ENCODE data around the gene ZEB1. TPM values are rescaled to one million over a fixed set of nuclear protein-coding genes. Genes with fewer than 3 reads are reported as not detected.
"Not testable (repeated sequence)": the region's sequence is repeated elsewhere in the genome, so short reads cannot be mapped to it uniquely, and the experiment has no call there.

ZEB1 gene
- total RNA-seq, 2 donors from 2014 or later = 15.0 to 28.2 TPM

- Histone ChIP-seq H3K27ac (no peak overlapping the region), H3K4me3 (no peak overlapping the region), H3K4me1 (replicated peaks) (no peaks in the 10 kb centered on the region), H3K36me3 (no peaks in the 10 kb centered on the region), H3K9me3 (no peaks in the 10 kb centered on the region), H3K27me3 (replicated peaks; ENCODE audit: insufficient read depth) (no peaks in the 10 kb centered on the region)
- no peak for TF ChIP-seq POLR2AphosphoS5 (IDR thresholded peaks at IDR 0.05)
- TF ChIP-seq POLR2A (IDR thresholded peaks at IDR 0.05) = no peak
- 61% methylated on average over 1 of the region's 1 CpG for WGBS
- intact Hi-C loops (cut with DNase I) = no loop called here
- DNase-seq (ENCODE audit: low spot score) = no peak
Measured at GRCh38 chr10:31424473-31424872, 105.5 kb downstream of the ZEB1 start.

GRCh38 chr10:31426401-31426800, 107.4 kb downstream of the ZEB1 start:
- no peak for DNase-seq (ENCODE audit: low spot score)
- H3K36me3 ChIP-seq = no peaks in the 10 kb centered on the region
- intact Hi-C loops (cut with DNase I) = no loop called here
- H3K4me1 ChIP-seq (replicated peaks) = no peaks in the 10 kb centered on the region
- H3K27me3 ChIP-seq (replicated peaks; ENCODE audit: insufficient read depth) = no peaks in the 10 kb centered on the region
- 62% methylated on average over 3 of the region's 3 CpGs for WGBS
- H3K4me3 ChIP-seq = no peak overlapping the region
- TF ChIP-seq POLR2AphosphoS5 (IDR thresholded peaks at IDR 0.05) (peak; percentile 7), POLR2A (IDR thresholded peaks at IDR 0.05) (no peak), CTCF (IDR thresholded peaks at IDR 0.05) (no peak)
- no peak overlapping the region for H3K27ac ChIP-seq
- no peaks in the 10 kb centered on the region for H3K9me3 ChIP-seq

GRCh38 chr10:31427334-31427733, 108.3 kb downstream of the ZEB1 start:
- H3K27me3 ChIP-seq (replicated peaks; ENCODE audit: insufficient read depth); DNase-seq (ENCODE audit: low spot score); intact Hi-C loops (cut with DNase I); H3K4me1 ChIP-seq (replicated peaks); H3K4me3 ChIP-seq; H3K27ac ChIP-seq; H3K36me3 ChIP-seq; H3K9me3 ChIP-seq: not testable (repeated sequence)
- 97% methylated on average over 10 of the region's 10 CpGs for WGBS

- H3K36me3 ChIP-seq; intact Hi-C loops (cut with DNase I): not testable (repeated sequence)
Measured at GRCh38 chr10:31428499-31428898, 109.5 kb downstream of the ZEB1 start.

GRCh38 chr10:31431021-31431420, 112.0 kb downstream of the ZEB1 start:
- Histone ChIP-seq H3K27me3 (replicated peaks; ENCODE audit: insufficient read depth) (no peaks in the 10 kb centered on the region), H3K27ac (no peak overlapping the region), H3K4me3 (no peak overlapping the region), H3K36me3 (no peaks in the 10 kb centered on the region), H3K4me1 (replicated peaks) (no peaks in the 10 kb centered on the region), H3K9me3 (no peaks in the 10 kb centered on the region)
- no peak for DNase-seq (ENCODE audit: low spot score)
- intact Hi-C loops (cut with DNase I) = no loop called here
- TF ChIP-seq CTCF (IDR thresholded peaks at IDR 0.05) (no peak), POLR2A (IDR thresholded peaks at IDR 0.05) (no peak), POLR2AphosphoS5 (IDR thresholded peaks at IDR 0.05) (no peak)

More at GRCh38 chr10:31428499-31428898, 109.5 kb downstream of the ZEB1 start:
- not testable (repeated sequence) for H3K4me3 ChIP-seq; DNase-seq (ENCODE audit: low spot score); H3K27me3 ChIP-seq (replicated peaks; ENCODE audit: insufficient read depth); H3K9me3 ChIP-seq; H3K27ac ChIP-seq; H3K4me1 ChIP-seq (replicated peaks)

GRCh38 chr10:31437959-31438358, 118.9 kb downstream of the ZEB1 start:
- Histone ChIP-seq H3K4me1 (replicated peaks) (no peaks in the 10 kb centered on the region), H3K36me3 (no peaks in the 10 kb centered on the region), H3K4me3 (no peak overlapping the region), H3K9me3 (no peaks in the 10 kb centered on the region), H3K27me3 (replicated peaks; ENCODE audit: insufficient read depth) (no peaks in the 10 kb centered on the region), H3K27ac (no peak overlapping the region)
- TF ChIP-seq CTCF (IDR thresholded peaks at IDR 0.05) (no peak), POLR2A (IDR thresholded peaks at IDR 0.05) (no peak), POLR2AphosphoS5 (IDR thresholded peaks at IDR 0.05) (no peak)
- WGBS = 87% methylated on average over 4 of the region's 4 CpGs
- no peak for DNase-seq (ENCODE audit: low spot score)
- intact Hi-C loops (cut with DNase I) = no loop called here

Data from prostate gland (tissue), 2 donors.